ENCODE results near the gene CELA3B.
"Not testable (repeated sequence)": the region's sequence is repeated elsewhere in the genome, so short reads cannot be mapped to it uniquely, and the experiment has no call there.

Gene CELA3B

GRCh38 chr1:21976703-21977239 lies at the start of gene CELA3B:
Gene CELA3B, plus strand, starts transcription at chr1:21977022. Its CDS starts 18 bp downstream, at chr1:21977040.
- DNase-seq (ENCODE audit: low read depth in 1 of 2, low spot score in 1 of 2); in situ Hi-C loops (cut with HindIII; ENCODE audit: low pct_unique_long_range_greater_than_20kb, low sequenced_read_pairs): not testable (repeated sequence)

GRCh38 chr1:21927533-21928237 lies 49.1 kb upstream of the CELA3B start:
- no peak for DNase-seq (ENCODE audit: low read depth in 1 of 2, low spot score in 1 of 2)
- no peak for TF ChIP-seq JUND (IDR thresholded peaks at IDR 0.05; ENCODE audit: low read depth)
- in situ Hi-C loops (cut with HindIII; ENCODE audit: low pct_unique_long_range_greater_than_20kb, low sequenced_read_pairs): no loop called here

GRCh38 chr1:21930080-21930571 lies 46.7 kb upstream of the CELA3B start:
- no peak for TF ChIP-seq JUND (IDR thresholded peaks at IDR 0.05; ENCODE audit: low read depth)
- in situ Hi-C loops (cut with HindIII; ENCODE audit: low pct_unique_long_range_greater_than_20kb, low sequenced_read_pairs): no loop called here
- no peak for DNase-seq (ENCODE audit: low read depth in 1 of 2, low spot score in 1 of 2)

- no peak for DNase-seq (ENCODE audit: low read depth in 1 of 2, low spot score in 1 of 2)
- in situ Hi-C loops (cut with HindIII; ENCODE audit: low pct_unique_long_range_greater_than_20kb, low sequenced_read_pairs): no loop called here
Measured at GRCh38 chr1:21930629-21931170, 46.1 kb upstream of the CELA3B start.

GRCh38 chr1:21931171-21932093 lies 45.4 kb upstream of the CELA3B start:
- DNase-seq (ENCODE audit: low read depth in 1 of 2, low spot score in 1 of 2): peak; percentile 38 to 51
- in situ Hi-C loops (cut with HindIII; ENCODE audit: low pct_unique_long_range_greater_than_20kb, low sequenced_read_pairs): no loop called here
- TF ChIP-seq JUND (IDR thresholded peaks at IDR 0.05; ENCODE audit: low read depth): no peak

More at GRCh38 chr1:21930629-21931170, 46.1 kb upstream of the CELA3B start:
- no peak for TF ChIP-seq JUND (IDR thresholded peaks at IDR 0.05; ENCODE audit: low read depth)

- DNase-seq (ENCODE audit: low read depth in 1 of 2, low spot score in 1 of 2): no peak
- TF ChIP-seq JUND (IDR thresholded peaks at IDR 0.05; ENCODE audit: low read depth): no peak
- in situ Hi-C loops (cut with HindIII; ENCODE audit: low pct_unique_long_range_greater_than_20kb, low sequenced_read_pairs): no loop called here
Measured at GRCh38 chr1:21932127-21932526, 44.7 kb upstream of the CELA3B start.

GRCh38 chr1:21933397-21934248 lies 43.2 kb upstream of the CELA3B start:
- in situ Hi-C loops (cut with HindIII; ENCODE audit: low pct_unique_long_range_greater_than_20kb, low sequenced_read_pairs): no loop called here
- DNase-seq (ENCODE audit: low read depth in 1 of 2, low spot score in 1 of 2): no peak
- no peak for TF ChIP-seq JUND (IDR thresholded peaks at IDR 0.05; ENCODE audit: low read depth)

- no peak for TF ChIP-seq JUND (IDR thresholded peaks at IDR 0.05; ENCODE audit: low read depth)
- DNase-seq (ENCODE audit: low read depth in 1 of 2, low spot score in 1 of 2): no peak
- in situ Hi-C loops (cut with HindIII; ENCODE audit: low pct_unique_long_range_greater_than_20kb, low sequenced_read_pairs): no loop called here
Measured at GRCh38 chr1:21935393-21935804, 41.4 kb upstream of the CELA3B start.

GRCh38 chr1:21935891-21936365 lies 40.9 kb upstream of the CELA3B start:
- in situ Hi-C loops (cut with HindIII; ENCODE audit: low pct_unique_long_range_greater_than_20kb, low sequenced_read_pairs): no loop called here
- no peak for DNase-seq (ENCODE audit: low read depth in 1 of 2, low spot score in 1 of 2)
- TF ChIP-seq JUND (IDR thresholded peaks at IDR 0.05; ENCODE audit: low read depth): no peak

- no peak for TF ChIP-seq JUND (IDR thresholded peaks at IDR 0.05; ENCODE audit: low read depth)
- in situ Hi-C loops (cut with HindIII; ENCODE audit: low pct_unique_long_range_greater_than_20kb, low sequenced_read_pairs): no loop called here
Measured at GRCh38 chr1:21936366-21937031, 40.3 kb upstream of the CELA3B start.

GRCh38 chr1:21937034-21937371 lies 39.8 kb upstream of the CELA3B start, which contains the start of gene HSPG2:
Gene HSPG2, minus strand, starts transcription at chr1:21937310. Its CDS starts 93 bp downstream, at chr1:21937217.
- TF ChIP-seq JUND (IDR thresholded peaks at IDR 0.05; ENCODE audit: low read depth): no peak
- in situ Hi-C loops (cut with HindIII; ENCODE audit: low pct_unique_long_range_greater_than_20kb, low sequenced_read_pairs): no loop called here

More at GRCh38 chr1:21936366-21937031, 40.3 kb upstream of the CELA3B start:
- DNase-seq (ENCODE audit: low read depth in 1 of 2, low spot score in 1 of 2): no peak

More at GRCh38 chr1:21937034-21937371, 39.8 kb upstream of the CELA3B start, which contains the start of gene HSPG2:
- no peak for DNase-seq (ENCODE audit: low read depth in 1 of 2, low spot score in 1 of 2)
